ENCODE results near the gene FXR2. TPM values are rescaled to one million over a fixed set of nuclear protein-coding genes. Genes with fewer than 3 reads are reported as not detected.

Gene FXR2
- total and polyA plus RNA-seq, 2 experiments from 2014 or later: 65.0 to 65.5 TPM

- no peaks in the 10 kb centered on the region for H3K4me1 ChIP-seq (ENCODE audit: low read depth)
- no peaks in the 10 kb centered on the region for H3K27me3 ChIP-seq
- peak overlapping the region; percentile 80 for H3K27ac ChIP-seq
- no peaks in the 10 kb centered on the region for H3K9me3 ChIP-seq (ENCODE audit: low read depth)
- peak overlapping the region; percentile 33 for H3K4me3 ChIP-seq
- TF ChIP-seq, protein P1, sequence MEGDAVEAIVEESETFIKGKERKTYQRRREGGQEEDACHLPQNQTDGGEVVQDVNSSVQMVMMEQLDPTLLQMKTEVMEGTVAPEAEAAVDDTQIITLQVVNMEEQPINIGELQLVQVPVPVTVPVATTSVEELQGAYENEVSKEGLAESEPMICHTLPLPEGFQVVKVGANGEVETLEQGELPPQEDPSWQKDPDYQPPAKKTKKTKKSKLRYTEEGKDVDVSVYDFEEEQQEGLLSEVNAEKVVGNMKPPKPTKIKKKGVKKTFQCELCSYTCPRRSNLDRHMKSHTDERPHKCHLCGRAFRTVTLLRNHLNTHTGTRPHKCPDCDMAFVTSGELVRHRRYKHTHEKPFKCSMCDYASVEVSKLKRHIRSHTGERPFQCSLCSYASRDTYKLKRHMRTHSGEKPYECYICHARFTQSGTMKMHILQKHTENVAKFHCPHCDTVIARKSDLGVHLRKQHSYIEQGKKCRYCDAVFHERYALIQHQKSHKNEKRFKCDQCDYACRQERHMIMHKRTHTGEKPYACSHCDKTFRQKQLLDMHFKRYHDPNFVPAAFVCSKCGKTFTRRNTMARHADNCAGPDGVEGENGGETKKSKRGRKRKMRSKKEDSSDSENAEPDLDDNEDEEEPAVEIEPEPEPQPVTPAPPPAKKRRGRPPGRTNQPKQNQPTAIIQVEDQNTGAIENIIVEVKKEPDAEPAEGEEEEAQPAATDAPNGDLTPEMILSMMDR (IDR thresholded peaks at IDR 0.05; ENCODE audit: low read depth, low read length): no peak
- no peak for DNase-seq (ENCODE audit: low read depth in 1 of 2, low spot score in 1 of 2)
- H3K36me3 ChIP-seq: peaks cover 39% of the 10 kb centered on the region
These were observed 42.4 kb downstream of the FXR2 start for GRCh38 chr17:7572338-7572587.

- Histone ChIP-seq H3K27me3 (no peaks in the 10 kb centered on the region), H3K4me3 (no peak overlapping the region), H3K27ac (no peak overlapping the region), H3K4me1 (ENCODE audit: low read depth) (no peaks in the 10 kb centered on the region), H3K36me3 (peaks cover 25% of the 10 kb centered on the region), H3K9me3 (ENCODE audit: low read depth) (no peaks in the 10 kb centered on the region)
- TF ChIP-seq, protein P1 (IDR thresholded peaks at IDR 0.05; ENCODE audit: low read depth, low read length): no peak
- DNase-seq (ENCODE audit: low read depth in 1 of 2, low spot score in 1 of 2): no peak
These were observed 44.3 kb downstream of the FXR2 start for GRCh38 chr17:7570351-7570750.

DNA sequence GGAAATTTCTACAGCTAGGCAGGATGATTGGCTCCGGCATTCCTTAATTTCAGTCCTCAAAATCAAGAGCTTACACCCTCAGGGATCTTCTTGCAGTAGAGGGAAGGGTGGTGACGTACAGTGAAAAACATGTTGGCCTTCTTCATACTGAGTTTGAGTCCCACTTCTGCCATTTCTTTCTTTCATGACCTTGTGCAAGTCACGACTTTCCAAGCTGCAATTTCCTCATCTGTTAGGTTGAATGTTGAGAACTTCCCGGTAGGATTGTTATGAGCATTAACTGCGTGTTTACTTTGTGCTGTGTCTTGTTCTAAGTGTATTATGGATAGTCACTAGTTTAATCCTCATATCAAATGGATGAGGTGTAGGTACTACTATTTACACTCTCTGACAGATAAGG lies 45.1 kb downstream of the FXR2 start:
- TF ChIP-seq, protein P1 (IDR thresholded peaks at IDR 0.05; ENCODE audit: low read depth, low read length): no peak
- Histone ChIP-seq H3K9me3 (ENCODE audit: low read depth) (no peaks in the 10 kb centered on the region), H3K4me3 (no peak overlapping the region), H3K36me3 (peaks cover 24% of the 10 kb centered on the region), H3K27me3 (no peaks in the 10 kb centered on the region), H3K4me1 (ENCODE audit: low read depth) (no peaks in the 10 kb centered on the region), H3K27ac (no peak overlapping the region)
- no peak for DNase-seq (ENCODE audit: low read depth in 1 of 2, low spot score in 1 of 2)

- Histone ChIP-seq H3K27ac (no peak overlapping the region), H3K4me1 (ENCODE audit: low read depth) (peaks cover 11% of the 10 kb centered on the region), H3K9me3 (ENCODE audit: low read depth) (no peaks in the 10 kb centered on the region), H3K4me3 (peak overlapping the region; percentile 61), H3K27me3 (no peaks in the 10 kb centered on the region), H3K36me3 (peaks cover 27% of the 10 kb centered on the region)
- TF ChIP-seq, protein P1 (IDR thresholded peaks at IDR 0.05; ENCODE audit: low read depth, low read length): no peak
- DNase-seq (ENCODE audit: low read depth in 1 of 2, low spot score in 1 of 2): no peak
These were observed 51.4 kb downstream of the FXR2 start for GRCh38 chr17:7563115-7563869.

DNA sequence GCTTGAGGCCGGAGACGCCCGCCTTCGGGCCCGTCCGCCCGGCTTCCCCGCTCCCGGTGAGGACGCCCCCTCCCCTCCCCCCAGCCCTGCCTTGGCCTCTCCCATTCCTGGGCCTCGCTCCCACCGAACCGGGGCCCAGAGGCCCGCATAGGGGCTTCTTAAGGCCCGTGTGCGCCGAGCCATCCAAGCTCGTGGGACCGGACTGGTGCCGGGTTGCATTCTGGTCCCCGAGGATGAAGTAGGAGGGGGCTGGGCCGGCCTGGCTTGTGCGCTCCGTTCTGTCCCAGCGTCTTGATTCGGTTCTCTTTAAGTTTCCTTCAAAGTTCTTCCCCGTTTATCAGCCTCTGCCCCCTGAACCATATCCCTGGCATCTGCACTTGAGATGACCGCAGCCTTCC lies 52.5 kb downstream of the FXR2 start:
- TF ChIP-seq, protein P1 (IDR thresholded peaks at IDR 0.05; ENCODE audit: low read depth, low read length): no peak
- no peaks in the 10 kb centered on the region for H3K9me3 ChIP-seq (ENCODE audit: low read depth)
- peak overlapping the region; percentile 80 for H3K27ac ChIP-seq
- DNase-seq (ENCODE audit: low read depth in 1 of 2, low spot score in 1 of 2): peak in 1 of 2 donors; percentile 35
- peaks cover 25% of the 10 kb centered on the region for H3K36me3 ChIP-seq
- peaks cover 20% of the 10 kb centered on the region for H3K4me1 ChIP-seq (ENCODE audit: low read depth)
- H3K27me3 ChIP-seq: no peaks in the 10 kb centered on the region
- H3K4me3 ChIP-seq: peak overlapping the region; percentile 61

Data from cardiac muscle cell (in vitro differentiated cells and primary cell).